MG63 (cell line): ENCODE results near the gene NOXA1. TPM values are rescaled to one million over a fixed set of nuclear protein-coding genes. Genes with fewer than 3 reads are reported as not detected.
A peak's percentile ranks its signal among the peaks of the same experiment; 100 is the strongest.
"Not testable (repeated sequence)": the region's sequence is repeated elsewhere in the genome, so short reads cannot be mapped to it uniquely, and the experiment has no call there.

Source experiments
- DNase-seq: peaks from one replicate; pipeline ENCODE4 v3.0.0-alpha.2; 2020
- H3K27me3 ChIP-seq: fragments of 250-450 bp; sonication (Bioruptor Pico); 2 replicates; pipeline ENCODE4 v1.5.1; 2020; ENCODE audit warnings: mild to moderate bottlenecking, moderate library complexity
- H3K36me3 ChIP-seq: fragments of 250-450 bp; sonication (Bioruptor Pico); 2 replicates; pipeline ENCODE4 v1.5.1; 2020; ENCODE audit warnings: mild to moderate bottlenecking, moderate library complexity
- H3K4me3 ChIP-seq: fragments of 250-450 bp; sonication (Bioruptor Pico); 2 replicates; pipeline ENCODE4 v1.5.1; 2020; ENCODE audit warnings: mild to moderate bottlenecking, moderate library complexity
- H3K9me3 ChIP-seq: fragments of 250-450 bp; sonication (Bioruptor Pico); 2 replicates; pipeline ENCODE4 v1.5.1; 2020; ENCODE audit warnings: mild to moderate bottlenecking, moderate library complexity
- total RNA-seq: library from RNA; depleted of rRNA; stranded (reverse); fragments of >200 nt; shearing (Covaris generic); gene quantifications from 2 replicates; pipeline ENCODE4 v1.2.3, GENCODE V29; 2014; ENCODE audit warnings: low replicate concordance

NOXA1 gene
- total RNA-seq, 1 experiment from 2014 or later: not detected

DNA sequence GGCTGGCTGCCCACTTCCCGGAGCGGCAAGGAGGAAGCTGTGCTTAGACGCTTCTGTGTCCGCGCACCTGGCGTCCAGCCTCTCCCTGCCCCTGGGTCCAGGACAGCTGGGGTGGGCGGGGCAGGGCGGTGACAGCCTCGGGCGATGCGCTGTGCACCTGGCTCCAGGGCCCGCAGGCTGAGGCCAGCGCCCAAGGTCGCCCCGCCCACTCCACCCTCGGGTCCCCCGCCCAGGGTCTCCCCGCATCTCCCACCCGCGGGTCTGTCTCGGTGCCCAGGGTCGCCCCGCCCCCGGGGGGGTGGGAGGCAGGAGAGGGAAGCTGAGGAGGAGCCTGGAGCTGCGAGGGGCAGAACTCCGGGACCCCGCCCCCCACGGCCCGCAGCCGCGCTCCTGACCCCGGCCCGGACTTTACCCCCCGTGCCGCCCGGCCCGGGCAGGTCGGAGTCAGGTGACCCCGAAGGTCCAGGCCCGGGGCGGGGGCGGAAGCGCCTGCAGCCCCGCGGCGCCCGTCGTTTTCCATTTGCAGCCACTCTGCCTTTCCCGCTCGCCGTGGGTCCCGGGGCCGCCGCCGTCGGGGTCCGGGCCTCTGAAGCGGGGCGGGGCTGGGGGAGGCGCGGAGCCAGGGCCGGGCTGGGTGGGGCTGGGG is 18.2 kb downstream of the NOXA1 start, which contains the start of gene ENTPD8:
ENTPD8 (minus strand) TSS at position 69 of the 646 bp plus-strand sequence. CDS start 3,072 bp downstream, outside the sequence.
- peak within 1 kb of the TSS; percentile 44 for H3K4me3 ChIP-seq
- no peaks in the 10 kb centered on the region for H3K9me3 ChIP-seq
- peak; percentile 49 for DNase-seq
- H3K36me3 ChIP-seq: no peaks in the 10 kb centered on the region
- H3K27me3 ChIP-seq: no peaks in the 10 kb centered on the region

DNA sequence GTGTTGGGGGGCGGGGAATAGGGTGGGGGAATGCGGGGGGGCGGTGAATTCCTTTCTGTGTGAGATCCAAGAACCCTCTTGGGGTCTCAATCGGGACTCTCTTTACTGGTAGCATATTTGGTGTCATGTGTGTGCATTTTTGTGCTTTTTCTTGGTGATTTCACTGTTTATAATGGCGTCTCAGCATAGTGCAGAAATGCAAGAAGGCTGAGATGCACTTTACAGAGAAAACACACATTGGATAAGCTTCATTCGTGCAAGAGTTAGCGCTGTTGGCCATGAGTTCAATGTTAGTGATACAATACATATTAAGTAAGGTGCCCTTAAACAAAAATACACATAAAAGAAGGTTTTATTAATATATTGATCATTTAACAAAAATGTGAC is 18.7 kb downstream of the NOXA1 start:
- Histone ChIP-seq H3K27me3 (no peaks in the 10 kb centered on the region), H3K9me3 (no peaks in the 10 kb centered on the region), H3K4me3 (no peak overlapping the region), H3K36me3 (no peaks in the 10 kb centered on the region)
- no peak for DNase-seq

DNA sequence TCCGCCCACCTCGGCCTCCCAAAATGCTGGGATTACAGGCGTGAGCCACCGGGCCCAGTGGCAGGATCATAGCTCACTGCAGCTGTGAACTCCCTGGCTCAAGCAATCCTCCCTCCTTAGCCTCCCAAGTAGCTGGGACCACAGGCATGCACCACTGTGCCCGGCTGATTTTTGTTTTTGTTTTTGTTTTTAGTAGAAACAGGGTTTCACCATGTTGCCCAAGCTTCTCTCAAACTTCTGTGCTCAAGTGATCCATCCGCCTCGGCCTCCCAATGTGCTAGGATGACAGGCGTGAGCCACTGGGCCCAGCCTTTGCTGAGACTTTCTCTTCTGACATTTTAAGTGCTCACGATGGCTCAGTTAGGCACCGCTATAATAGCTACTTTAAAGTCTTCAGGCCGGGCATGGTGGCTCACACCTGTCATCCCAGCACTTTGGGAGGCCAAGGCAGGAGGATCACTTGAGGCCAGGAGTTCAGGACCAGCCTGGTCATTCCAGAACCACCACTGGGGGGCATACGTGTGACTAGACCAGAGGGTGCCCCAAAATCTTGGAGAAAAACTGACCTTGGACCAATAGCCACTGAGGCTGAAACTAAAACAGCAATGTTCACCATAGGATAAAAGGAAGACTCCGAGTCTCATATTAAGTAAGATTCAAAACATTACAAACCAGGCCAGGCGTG is 21.1 kb downstream of the NOXA1 start:
- DNase-seq: no peak
- no peaks in the 10 kb centered on the region for H3K36me3 ChIP-seq
- H3K9me3 ChIP-seq: no peaks in the 10 kb centered on the region
- H3K4me3 ChIP-seq: no peak overlapping the region
- no peaks in the 10 kb centered on the region for H3K27me3 ChIP-seq

DNA sequence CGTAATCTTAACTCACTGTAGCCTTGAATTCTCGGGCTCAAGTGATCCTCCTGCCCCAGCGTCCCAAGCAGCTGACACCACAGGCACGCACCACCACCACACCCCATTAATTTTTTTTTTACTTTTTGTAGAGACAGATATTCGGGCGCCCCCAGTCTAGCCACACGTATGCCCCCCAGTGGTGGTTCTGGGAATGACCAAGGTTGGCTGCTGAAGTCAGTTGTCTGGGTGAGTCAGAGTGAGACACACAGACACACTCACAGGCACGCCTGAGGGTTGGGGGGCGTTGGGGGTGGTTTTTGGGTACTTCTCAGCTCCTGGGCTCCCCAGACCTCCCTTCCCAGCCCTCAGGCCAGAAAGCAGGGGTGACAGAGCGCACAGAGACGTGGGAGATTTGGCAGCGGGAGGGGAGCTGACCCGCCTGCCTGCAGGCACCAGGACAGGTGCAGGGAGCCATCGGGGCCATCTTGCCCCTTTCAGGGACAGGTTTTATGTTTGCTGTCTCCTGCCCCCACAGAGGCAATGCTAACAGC is 22.1 kb downstream of the NOXA1 start:
- DNase-seq: peak; percentile 72
- Histone ChIP-seq H3K9me3 (no peaks in the 10 kb centered on the region), H3K27me3 (no peaks in the 10 kb centered on the region), H3K4me3 (no peak overlapping the region), H3K36me3 (no peaks in the 10 kb centered on the region)

DNA sequence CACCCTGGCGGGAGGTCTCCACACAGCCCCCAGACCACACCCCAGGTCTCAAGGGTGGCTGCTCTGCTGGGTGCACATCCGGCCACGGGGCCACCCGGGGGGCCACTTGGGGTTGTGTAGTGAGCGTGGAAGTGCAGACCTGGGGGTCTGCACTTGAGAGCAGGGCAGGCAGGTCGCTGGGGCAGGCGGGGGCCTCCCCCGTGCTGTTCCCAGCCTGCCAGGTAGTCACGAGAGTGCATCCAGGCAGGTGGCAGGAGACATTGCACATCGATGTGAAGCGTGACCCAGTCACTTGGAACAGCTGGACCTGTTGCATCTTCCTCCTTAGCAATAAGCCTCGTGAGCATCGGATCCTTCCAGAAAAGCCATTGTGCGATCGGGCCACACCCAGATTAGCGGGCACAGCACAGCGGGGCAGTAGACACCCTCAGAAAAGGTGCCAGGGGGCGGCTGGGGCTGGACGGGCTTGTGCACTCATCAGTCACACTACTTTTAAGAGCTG is 22.8 kb downstream of the NOXA1 start:
- Histone ChIP-seq H3K4me3 (no peak overlapping the region), H3K27me3 (no peaks in the 10 kb centered on the region), H3K36me3 (no peaks in the 10 kb centered on the region), H3K9me3 (no peaks in the 10 kb centered on the region)
- no peak for DNase-seq

DNA sequence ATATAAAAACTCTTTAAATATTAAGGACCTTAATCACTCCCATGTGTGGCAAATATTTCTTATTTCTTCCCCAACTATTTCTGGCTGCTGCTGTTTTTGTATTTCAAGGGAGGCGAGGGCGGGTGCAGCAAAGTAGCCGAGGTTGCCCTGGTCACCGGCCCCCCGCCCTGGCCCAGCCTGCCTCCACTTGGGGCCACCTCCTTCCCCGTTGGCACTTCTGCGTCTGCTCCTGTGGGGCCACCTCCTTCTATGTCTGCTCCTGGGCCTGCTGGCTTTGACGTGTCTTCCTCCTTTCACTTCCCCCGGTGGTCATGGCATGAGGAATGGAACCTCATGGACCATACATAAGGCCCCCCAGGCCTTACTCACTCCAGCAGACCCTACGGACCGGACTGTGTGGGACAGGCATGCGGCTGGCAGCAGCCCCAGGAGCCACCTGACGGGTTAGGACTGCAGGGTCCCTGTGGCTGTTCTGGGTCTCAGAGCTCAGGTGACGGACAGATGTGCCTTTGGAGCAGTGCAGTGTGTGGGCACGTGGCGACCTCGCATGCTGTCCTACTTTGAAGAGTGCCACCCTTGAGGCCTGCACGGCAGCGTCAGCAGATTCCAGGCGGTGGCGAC is 23.8 kb downstream of the NOXA1 start:
- DNase-seq: no peak
- Histone ChIP-seq H3K27me3 (no peaks in the 10 kb centered on the region), H3K36me3 (no peaks in the 10 kb centered on the region), H3K9me3 (no peaks in the 10 kb centered on the region), H3K4me3 (no peak overlapping the region)

DNA sequence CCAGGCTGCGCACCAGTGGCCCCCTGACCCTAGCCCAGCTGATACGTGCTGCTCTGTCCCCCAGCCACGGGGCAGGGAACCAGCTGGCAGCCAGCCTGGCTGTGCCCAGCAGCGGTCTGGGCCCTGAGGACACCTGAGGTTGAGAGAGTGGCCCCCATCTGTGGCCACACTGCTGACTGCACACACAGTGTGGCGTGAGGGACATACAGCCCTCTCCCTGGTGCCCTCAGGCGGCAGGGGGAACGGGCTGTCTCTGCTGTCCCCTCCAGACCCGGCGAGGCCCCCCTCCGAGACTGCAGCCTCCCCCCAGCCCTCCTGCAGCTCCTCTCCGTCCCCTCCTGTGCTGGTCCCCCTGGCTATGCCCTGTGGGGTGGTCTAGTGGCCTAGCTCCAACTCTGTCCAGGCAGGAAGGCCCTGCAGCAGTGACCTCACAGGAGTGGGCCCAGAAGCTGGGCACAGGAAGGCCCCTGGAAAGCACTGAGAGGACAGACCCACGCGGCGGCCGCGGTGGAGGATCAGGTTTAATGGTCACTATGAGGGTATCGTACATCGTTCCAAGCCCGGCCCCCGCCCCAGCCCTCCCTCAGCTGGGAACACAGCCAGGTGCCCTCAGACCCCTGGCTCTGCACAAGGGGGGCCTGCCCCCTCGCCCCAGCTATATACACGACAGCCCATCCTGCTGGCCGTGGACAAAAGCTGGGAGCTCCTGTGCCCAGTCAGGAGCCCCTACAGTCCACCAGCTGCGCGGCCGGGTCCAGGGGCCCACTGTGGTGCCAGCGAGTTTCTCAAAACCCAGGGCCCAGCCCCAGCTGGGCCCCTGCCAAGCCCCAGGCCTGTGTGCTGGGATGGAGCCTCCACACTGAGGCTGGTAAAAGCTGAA is 24.8 kb downstream of the NOXA1 start:
- Histone ChIP-seq H3K36me3 (peaks cover 4% of the 10 kb centered on the region), H3K4me3 (no peak overlapping the region), H3K27me3 (no peaks in the 10 kb centered on the region), H3K9me3 (no peaks in the 10 kb centered on the region)
- DNase-seq: no peak

DNA sequence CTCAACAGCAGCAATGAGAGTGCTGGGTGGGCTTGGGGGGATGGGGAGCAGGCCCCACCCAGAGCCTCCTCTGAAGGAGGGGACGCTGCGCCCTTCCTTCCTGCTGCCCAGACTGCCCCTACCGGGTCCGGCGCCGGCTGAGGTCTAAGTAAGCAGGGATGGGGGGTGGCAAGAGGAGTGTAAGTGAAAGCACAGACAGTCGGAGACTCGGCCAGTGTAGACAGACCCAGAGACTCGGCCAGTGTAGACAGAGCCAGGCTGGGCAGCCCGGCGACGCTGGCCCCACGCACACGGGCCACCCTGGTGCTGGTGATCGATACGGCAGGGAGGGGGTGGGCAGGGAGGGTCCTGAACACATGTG is 25.4 kb downstream of the NOXA1 start:
- H3K4me3 ChIP-seq: no peak overlapping the region
- no peaks in the 10 kb centered on the region for H3K27me3 ChIP-seq
- H3K9me3 ChIP-seq: no peaks in the 10 kb centered on the region
- peaks cover 7% of the 10 kb centered on the region for H3K36me3 ChIP-seq
- no peak for DNase-seq

DNA sequence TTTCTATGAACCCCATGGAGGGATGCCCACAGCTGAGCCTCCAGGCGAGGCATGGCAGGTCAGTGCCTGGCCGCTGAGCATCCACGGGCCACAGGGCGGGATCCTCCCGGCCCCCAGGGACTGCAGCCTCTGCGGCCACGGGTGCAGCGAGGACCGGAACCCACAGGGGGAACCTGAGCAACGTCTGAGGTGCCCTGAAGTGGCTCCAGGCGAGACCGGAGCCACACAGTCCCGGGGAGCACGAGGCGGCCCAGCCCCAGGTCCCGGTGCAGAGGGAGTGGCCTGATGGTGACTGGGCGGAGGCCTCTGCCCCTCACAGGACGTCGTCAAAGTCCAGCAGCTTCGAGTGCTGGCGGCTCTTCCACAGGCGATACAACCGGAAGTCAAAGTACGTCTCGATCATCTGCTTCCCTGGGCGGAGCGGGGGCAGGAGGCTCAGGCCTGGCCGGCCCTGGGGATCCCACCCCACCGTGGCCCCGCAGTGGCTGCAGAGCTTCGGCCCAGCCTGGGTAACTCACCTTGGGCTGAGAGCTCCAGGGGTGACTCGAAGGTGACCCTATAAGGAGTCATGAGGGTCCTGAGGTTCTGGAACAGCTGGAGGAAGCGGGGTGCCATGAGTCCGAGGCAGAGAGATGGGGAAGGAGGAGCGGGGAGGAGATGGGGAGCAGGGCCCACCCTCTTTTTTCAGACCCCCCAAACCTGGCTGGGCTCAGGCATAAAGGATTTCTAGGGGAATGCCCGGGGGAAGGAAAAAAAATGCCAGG is 26.1 kb downstream of the NOXA1 start:
- no peak overlapping the region for H3K4me3 ChIP-seq
- no peaks in the 10 kb centered on the region for H3K27me3 ChIP-seq
- H3K9me3 ChIP-seq: no peaks in the 10 kb centered on the region
- peaks cover 8% of the 10 kb centered on the region for H3K36me3 ChIP-seq
- DNase-seq: no peak

DNA sequence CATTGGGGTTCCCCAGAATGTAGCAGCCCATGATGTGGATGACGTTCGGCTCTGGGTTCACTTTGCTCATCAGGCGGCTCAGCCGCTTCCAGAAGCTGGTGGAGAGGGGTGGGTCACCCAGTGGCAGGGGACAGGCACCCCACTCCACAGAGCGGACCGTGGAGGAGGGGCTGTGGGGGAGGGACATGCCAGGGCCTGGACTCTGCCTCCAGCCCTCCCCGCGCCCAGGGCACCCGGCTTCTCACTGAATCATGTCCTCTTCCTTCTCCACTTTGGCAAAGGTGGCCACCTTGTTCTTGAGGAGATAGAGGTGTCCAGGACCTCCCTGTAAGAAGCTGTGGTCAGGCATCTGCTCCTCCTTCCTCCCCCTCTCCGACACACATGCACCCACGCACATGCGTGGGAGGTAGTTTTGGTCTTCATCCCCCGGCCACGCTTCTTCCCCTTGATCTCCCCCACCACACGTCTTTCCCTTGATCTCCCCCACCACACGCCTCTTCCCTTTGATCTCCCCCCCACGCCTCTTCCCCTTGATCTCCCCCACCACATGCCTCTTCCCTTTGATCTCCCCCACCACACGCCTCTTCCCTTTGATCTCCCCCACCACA is 26.8 kb downstream of the NOXA1 start:
- DNase-seq: no peak
- Histone ChIP-seq H3K9me3 (no peaks in the 10 kb centered on the region), H3K4me3 (no peak overlapping the region), H3K36me3 (peaks cover 13% of the 10 kb centered on the region), H3K27me3 (no peaks in the 10 kb centered on the region)

DNA sequence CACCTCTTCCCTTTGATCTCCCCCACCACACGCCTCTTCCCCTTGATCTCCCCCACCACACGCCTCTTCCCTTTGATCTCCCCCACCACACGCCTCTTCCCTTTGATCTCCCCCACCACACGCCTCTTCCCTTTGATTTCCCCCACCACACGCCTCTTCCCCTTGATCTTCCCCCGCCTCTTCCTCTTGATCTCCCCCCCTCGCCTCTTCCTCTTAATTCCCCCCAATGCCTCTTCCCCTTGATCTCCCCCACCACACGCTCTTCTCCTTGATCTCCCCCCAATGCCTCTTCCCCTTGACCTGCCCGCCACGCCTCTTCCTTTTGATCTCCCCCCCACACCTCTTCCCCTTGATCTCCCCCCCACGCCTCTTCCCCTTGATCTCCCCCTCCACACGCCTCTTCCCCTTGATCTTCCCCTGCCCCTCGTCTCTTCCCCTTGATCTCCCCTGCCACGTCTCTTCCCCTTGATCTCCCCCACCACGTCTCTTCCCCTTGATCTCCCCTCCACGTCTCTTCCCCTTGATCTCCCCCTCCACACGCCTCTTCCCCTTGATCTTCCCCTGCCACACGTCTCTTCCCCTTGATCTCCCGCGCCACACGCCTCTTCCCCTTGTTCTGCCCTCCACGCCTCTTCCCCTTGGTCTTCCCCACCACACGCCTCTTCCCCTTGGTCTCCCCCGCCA is 27.5 kb downstream of the NOXA1 start:
- not testable (repeated sequence) for H3K27me3 ChIP-seq, H3K9me3 ChIP-seq, DNase-seq, H3K4me3 ChIP-seq
- H3K36me3 ChIP-seq: peaks cover 13% of the 10 kb centered on the region

DNA sequence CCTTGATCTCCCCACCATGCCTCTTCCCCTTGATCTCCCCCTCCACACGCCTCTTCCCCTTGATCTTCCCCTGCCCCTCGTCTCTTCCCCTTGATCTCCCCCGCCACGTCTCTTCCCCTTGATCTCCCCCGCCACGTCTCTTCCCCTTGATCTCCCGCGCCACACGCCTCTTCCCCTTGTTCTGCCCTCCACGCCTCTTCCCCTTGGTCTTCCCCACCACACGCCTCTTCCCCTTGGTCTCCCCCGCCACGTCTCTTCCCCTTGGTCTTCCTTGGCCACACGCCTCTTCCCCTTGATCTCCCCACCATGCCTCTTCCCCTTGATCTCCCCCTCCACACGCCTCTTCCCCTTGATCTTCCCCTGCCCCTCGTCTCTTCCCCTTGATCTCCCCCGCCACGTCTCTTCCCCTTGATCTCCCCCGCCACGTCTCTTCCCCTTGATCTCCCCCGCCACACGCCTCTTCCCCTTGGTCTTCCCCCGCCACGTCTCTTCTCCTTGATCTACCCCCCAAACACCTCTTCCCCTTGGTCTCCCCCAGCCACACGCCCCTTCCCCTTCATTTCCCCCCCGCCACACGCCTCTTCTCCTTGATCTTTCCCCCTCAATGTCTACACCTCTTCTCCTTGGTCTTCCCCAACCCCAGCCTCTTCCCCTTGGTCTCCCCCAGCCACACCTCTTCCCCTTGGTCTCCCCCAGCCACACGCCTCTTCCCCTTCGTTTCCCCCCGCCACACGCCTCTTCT is 28.2 kb downstream of the NOXA1 start:
- not testable (repeated sequence) for H3K4me3 ChIP-seq, H3K27me3 ChIP-seq, DNase-seq, H3K9me3 ChIP-seq
- peaks cover 13% of the 10 kb centered on the region for H3K36me3 ChIP-seq

DNA sequence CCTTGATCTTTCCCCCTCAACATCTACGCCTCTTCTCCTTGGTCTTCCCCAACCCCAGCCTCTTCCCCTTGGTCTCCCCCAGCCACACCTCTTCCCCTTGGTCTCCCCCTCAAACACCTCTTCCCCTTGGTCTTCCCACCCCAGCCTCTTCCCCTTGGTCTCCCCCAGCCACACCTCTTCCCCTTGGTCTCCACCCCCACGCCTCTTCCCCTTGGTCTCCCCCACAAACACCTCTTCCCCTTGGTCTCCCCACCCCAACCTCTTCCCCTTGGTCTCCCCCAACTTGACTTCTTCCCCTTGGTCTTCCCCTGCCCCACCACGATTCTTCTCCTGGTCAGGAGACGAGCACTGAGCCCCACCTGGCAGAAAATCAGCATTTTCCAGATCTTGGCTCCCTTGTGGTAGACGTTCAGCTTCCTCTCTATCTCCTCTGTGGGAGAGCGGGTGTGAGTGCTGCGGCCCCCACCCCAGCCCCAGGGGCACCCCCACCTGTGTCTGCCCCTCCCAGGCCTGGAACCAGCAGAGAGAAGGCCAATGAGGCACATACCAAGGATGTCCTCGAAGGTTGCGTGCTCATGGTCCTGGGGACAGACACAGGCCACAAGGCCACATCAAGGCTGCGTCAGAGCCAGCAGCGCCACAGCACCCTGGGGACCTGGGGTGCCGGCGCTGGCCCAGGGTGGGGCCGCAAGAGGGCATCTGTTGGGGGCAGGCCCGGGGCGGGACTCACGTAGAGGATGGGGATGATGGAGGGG is 29.0 kb downstream of the NOXA1 start:
- no peak for DNase-seq
- Histone ChIP-seq H3K4me3 (no peak overlapping the region), H3K9me3 (no peaks in the 10 kb centered on the region), H3K27me3 (no peaks in the 10 kb centered on the region), H3K36me3 (peaks cover 17% of the 10 kb centered on the region)
